PC-9 (cell line): ENCODE measurements around the gene ATG9A.

ENCODE experiments used
- CTCF ChIP-seq: fragments of 200-600 bp; sonication (generic); conservative IDR thresholded peaks from 2 replicates; pipeline ENCODE4 v1.6.1; 2017; ENCODE audit warnings: mixed run types, antibody characterized with exemption, mild to moderate bottlenecking, moderate library complexity
- EZH2 ChIP-seq: fragments of 200-600 bp; sonication (generic); IDR thresholded peaks from 2 replicates; pipeline ENCODE4 v1.8.0; 2017; ENCODE audit warnings: antibody characterized with exemption, low read depth

DNA sequence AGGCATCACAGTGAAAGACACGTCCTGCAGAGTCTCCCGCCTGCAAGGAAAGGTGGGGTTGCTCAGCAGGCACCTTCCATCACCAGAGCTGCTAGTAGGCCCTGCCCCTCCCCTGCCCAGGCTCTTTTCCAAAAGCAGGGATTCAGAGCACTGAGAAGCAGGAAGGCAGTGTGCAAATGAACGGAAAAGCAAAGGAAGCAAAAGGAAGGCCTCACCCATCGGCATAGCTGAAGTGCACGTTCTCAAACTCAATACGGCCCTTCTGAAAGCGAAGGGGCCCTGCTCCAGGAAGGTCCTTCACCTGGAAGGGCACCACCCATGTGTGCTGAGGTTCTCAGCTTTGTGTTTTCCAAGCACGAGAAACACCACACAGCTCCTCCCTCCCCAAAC is 16.4 kb downstream of the ATG9A start:
- TF ChIP-seq CTCF: no peak
- no peak for TF ChIP-seq EZH2
